Measurements from ENCODE around the gene SLC6A12.

DNA sequence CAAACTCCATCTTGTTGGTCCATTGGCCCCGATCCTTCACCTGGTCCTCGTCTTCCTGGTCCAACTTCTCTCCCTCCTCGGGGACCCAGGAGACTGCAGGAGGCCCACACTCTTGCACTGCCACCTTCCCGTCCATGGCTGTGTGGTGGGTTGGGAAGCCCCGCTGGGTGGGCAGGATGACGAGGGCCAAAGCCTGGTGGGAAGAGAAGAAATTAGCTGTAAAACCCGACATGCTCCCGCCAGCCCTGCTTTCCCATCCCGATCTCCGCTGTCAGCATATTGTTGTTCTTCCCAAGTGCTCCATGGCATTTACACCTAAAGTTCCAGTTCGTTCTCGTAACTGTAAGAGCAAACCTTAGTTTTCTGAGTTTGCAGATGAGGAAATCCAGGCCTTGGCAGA lies 4.1 kb downstream of the SLC6A12 start:
- TF ChIP-seq EP300 (conservative IDR thresholded peaks at IDR 0.05; ENCODE audit: poor library complexity, severe bottlenecking) = no peak
- TF ChIP-seq, protein P1, sequence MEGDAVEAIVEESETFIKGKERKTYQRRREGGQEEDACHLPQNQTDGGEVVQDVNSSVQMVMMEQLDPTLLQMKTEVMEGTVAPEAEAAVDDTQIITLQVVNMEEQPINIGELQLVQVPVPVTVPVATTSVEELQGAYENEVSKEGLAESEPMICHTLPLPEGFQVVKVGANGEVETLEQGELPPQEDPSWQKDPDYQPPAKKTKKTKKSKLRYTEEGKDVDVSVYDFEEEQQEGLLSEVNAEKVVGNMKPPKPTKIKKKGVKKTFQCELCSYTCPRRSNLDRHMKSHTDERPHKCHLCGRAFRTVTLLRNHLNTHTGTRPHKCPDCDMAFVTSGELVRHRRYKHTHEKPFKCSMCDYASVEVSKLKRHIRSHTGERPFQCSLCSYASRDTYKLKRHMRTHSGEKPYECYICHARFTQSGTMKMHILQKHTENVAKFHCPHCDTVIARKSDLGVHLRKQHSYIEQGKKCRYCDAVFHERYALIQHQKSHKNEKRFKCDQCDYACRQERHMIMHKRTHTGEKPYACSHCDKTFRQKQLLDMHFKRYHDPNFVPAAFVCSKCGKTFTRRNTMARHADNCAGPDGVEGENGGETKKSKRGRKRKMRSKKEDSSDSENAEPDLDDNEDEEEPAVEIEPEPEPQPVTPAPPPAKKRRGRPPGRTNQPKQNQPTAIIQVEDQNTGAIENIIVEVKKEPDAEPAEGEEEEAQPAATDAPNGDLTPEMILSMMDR (IDR thresholded peaks at IDR 0.05; ENCODE audit: poor library complexity, severe bottlenecking) = no peak
- TF ChIP-seq EZH2 (IDR thresholded peaks at IDR 0.05; ENCODE audit: borderline replicate concordance, insufficient read depth, low read length, poor library complexity, severe bottlenecking) = no peak
- TF ChIP-seq, protein P2, sequence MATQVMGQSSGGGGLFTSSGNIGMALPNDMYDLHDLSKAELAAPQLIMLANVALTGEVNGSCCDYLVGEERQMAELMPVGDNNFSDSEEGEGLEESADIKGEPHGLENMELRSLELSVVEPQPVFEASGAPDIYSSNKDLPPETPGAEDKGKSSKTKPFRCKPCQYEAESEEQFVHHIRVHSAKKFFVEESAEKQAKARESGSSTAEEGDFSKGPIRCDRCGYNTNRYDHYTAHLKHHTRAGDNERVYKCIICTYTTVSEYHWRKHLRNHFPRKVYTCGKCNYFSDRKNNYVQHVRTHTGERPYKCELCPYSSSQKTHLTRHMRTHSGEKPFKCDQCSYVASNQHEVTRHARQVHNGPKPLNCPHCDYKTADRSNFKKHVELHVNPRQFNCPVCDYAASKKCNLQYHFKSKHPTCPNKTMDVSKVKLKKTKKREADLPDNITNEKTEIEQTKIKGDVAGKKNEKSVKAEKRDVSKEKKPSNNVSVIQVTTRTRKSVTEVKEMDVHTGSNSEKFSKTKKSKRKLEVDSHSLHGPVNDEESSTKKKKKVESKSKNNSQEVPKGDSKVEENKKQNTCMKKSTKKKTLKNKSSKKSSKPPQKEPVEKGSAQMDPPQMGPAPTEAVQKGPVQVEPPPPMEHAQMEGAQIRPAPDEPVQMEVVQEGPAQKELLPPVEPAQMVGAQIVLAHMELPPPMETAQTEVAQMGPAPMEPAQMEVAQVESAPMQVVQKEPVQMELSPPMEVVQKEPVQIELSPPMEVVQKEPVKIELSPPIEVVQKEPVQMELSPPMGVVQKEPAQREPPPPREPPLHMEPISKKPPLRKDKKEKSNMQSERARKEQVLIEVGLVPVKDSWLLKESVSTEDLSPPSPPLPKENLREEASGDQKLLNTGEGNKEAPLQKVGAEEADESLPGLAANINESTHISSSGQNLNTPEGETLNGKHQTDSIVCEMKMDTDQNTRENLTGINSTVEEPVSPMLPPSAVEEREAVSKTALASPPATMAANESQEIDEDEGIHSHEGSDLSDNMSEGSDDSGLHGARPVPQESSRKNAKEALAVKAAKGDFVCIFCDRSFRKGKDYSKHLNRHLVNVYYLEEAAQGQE (IDR thresholded peaks at IDR 0.05; ENCODE audit: borderline replicate concordance) = no peak
- TF ChIP-seq POLR2AphosphoS5 (IDR thresholded peaks at IDR 0.05) = no peak
- no peak for TF ChIP-seq SMC3 (conservative IDR thresholded peaks at IDR 0.05; ENCODE audit: poor library complexity)
